Natural killer cell (primary cell): Measurements from ENCODE around the gene KDM2B. TPM values are rescaled to one million over a fixed set of nuclear protein-coding genes. Genes with fewer than 3 reads are reported as not detected.
A peak's percentile ranks its signal among the peaks of the same experiment; 100 is the strongest.

ENCODE experiments used
- ATAC-seq, 3 donors: fragments of 150-1000 bp in 2 of 3; fragments of 200-7000 bp in 1 of 3; cut with Tn5 transposase; 1 replicate in 1 of 3; 2 replicates in 2 of 3; pipeline ENCODE4 v1.10.0; 2021; ENCODE audit warnings: mild to moderate bottlenecking in 2 of 3, moderate library complexity in 2 of 3
- DNase-seq, 2 donors: peaks; one replicate each; pipeline versions ENCODE4 v3.0.0 to v3.0.0-alpha.2; 2013 to 2021; ENCODE audit warnings: mixed read lengths in 1 of 2
- H3K27ac ChIP-seq: one replicate; pipeline ENCODE4 v1.5.1; 2013; ENCODE audit warnings: mild to moderate bottlenecking, low read length
- H3K27me3 ChIP-seq: one replicate; pipeline ENCODE4 v1.6.1; 2013; ENCODE audit warnings: low read length; ENCODE audit not compliant: control insufficient read depth, insufficient read depth
- H3K36me3 ChIP-seq: one replicate; pipeline ENCODE4 v1.6.1; 2013; ENCODE audit warnings: low read length; ENCODE audit not compliant: control insufficient read depth, insufficient read depth
- H3K4me1 ChIP-seq: one replicate; pipeline ENCODE4 v1.6.1; 2013; ENCODE audit warnings: low read length; ENCODE audit not compliant: control insufficient read depth, insufficient read depth
- H3K4me3 ChIP-seq: one replicate; pipeline ENCODE4 v1.5.1; 2013; ENCODE audit warnings: low read length
- H3K9me3 ChIP-seq: one replicate; pipeline ENCODE4 v1.6.1; 2013; ENCODE audit warnings: low read length; ENCODE audit not compliant: control insufficient read depth, insufficient read depth
- H3K27ac Mint-ChIP-seq, 2 donors: one replicate each; pipeline ENCODE4 v1.8.0; 2022; ENCODE audit warnings: mild to moderate bottlenecking in 2 of 2, mixed read lengths in 2 of 2, moderate library complexity in 1 of 2
- H3K27me3 Mint-ChIP-seq, 2 donors: one replicate each; pipeline ENCODE4 v1.8.0; 2022; ENCODE audit warnings: low read depth in 2 of 2, mixed read lengths in 2 of 2
- H3K36me3 Mint-ChIP-seq: one replicate; pipeline ENCODE4 v1.8.0; 2022; ENCODE audit warnings: mixed read lengths
- H3K4me1 Mint-ChIP-seq, 2 donors: one replicate each; pipeline ENCODE4 v1.8.0; 2022; ENCODE audit warnings: mixed read lengths in 2 of 2
- H3K4me3 Mint-ChIP-seq: one replicate; pipeline ENCODE4 v1.8.0; 2022; ENCODE audit warnings: mild to moderate bottlenecking, moderate library complexity, mixed read lengths
- H3K9me3 Mint-ChIP-seq, 2 donors: one replicate each; pipeline ENCODE4 v1.8.0; 2022; ENCODE audit warnings: mixed read lengths in 2 of 2
- WGBS: methylation state at CpG from one replicate; pipeline ENCODE4 v1.1.7; 2013; ENCODE audit warnings: missing lambda C conversion rate; ENCODE audit not compliant: insufficient coverage; 5-methylcytosine and 5-hydroxymethylcytosine counted together
- intact Hi-C: fragments of 100-400 bp; cut with micrococcal nuclease; formaldehyde crosslinking; loops from one replicate; pipeline ENCODE4 v1.14.2; 2022
- total RNA-seq, 4 donors: library from RNA; stranded (reverse); fragments of 120-200 nt in 1 of 4; gene quantifications; one replicate each; pipeline versions ENCODE4 v1.2.3 to v1.2.4, GENCODE V29; 2013 to 2022
- TF ChIP-seq, protein P1 (sequence below): fragments of 200-600 bp; IDR thresholded peaks from one replicate; pipeline ENCODE4 v1.8.0; 2022; ENCODE audit warnings: antibody characterized with exemption

KDM2B gene
- total RNA-seq: 100 to 1,000 TPM in 1 of 3 donors, 10 to 100 TPM in 2; 97.3 to 106 (median 98.1) TPM
- total RNA-seq (2013): 48.3 TPM

DNA sequence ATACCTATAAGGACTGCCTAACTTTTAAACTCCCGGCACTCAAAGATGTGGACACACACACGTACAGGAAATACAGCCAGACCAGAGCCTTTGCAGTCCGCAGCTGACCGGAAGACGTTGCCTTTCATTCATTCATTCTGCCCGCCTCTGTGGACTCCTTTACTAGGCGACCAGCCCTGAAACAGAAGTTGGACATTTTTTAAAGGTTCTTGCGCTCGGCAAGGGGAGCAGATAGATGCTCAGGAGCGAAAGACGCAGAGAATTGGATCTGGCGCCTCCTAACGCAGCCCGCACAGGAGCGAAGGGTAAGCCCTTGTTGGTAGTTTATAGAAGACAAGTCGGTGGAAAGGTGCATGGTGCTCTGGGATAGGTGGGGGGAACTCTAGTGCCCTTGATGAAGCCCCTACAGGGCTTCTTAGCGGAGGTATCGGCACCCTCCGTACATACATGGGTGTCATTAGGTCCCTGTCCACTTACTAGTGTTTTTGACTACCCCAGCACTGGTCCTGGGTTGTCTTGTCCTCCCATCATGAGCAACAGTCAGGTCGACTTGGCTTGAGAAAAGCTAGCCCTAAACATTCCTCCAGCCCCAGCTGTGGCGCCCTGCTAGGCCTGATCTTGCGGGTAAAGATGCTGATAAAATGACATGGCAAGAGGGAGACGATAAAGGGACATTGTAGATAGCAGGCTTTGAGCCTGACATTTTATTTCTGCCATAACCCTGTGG lies at the start of gene KDM2B:
KDM2B (minus strand) TSS at position 65 of the 727 bp plus-strand sequence. CDS start 112 bp downstream, outside the sequence.
- H3K36me3 Mint-ChIP-seq: no peaks in the 10 kb centered on the region
- peak within 1 kb of the TSS; percentile 92 for H3K27ac ChIP-seq
- WGBS: 24% methylated on average over 23 of the region's 23 CpGs
- intact Hi-C loops: loop anchor here (1.0 to 5.0 kb wide), 2 partner anchors 24 to 41 kb away; no protein-coding TSS in a partner anchor
- H3K27ac Mint-ChIP-seq: peak within 1 kb of the TSS; percentile 93 to 98
- peaks cover 44% of the 10 kb centered on the region for H3K4me1 ChIP-seq
- no peaks in the 10 kb centered on the region for H3K9me3 ChIP-seq
- H3K4me3 ChIP-seq: peak within 1 kb of the TSS; percentile 65
- peak within 1 kb of the TSS; percentile 99 for H3K4me3 Mint-ChIP-seq
- H3K4me1 Mint-ChIP-seq: peaks cover 33 to 45% of the 10 kb centered on the region in 2 donors
- peak in 2 of 3 donors; percentile 5 to 8 for ATAC-seq
- no peaks in the 10 kb centered on the region for H3K27me3 ChIP-seq
- peak in 1 of 2 donors; percentile 63 for DNase-seq
- no peaks in the 10 kb centered on the region for H3K9me3 Mint-ChIP-seq
- H3K27me3 Mint-ChIP-seq: no peaks in the 10 kb centered on the region
- peaks cover 2% of the 10 kb centered on the region for H3K36me3 ChIP-seq
- TF ChIP-seq, protein P1, sequence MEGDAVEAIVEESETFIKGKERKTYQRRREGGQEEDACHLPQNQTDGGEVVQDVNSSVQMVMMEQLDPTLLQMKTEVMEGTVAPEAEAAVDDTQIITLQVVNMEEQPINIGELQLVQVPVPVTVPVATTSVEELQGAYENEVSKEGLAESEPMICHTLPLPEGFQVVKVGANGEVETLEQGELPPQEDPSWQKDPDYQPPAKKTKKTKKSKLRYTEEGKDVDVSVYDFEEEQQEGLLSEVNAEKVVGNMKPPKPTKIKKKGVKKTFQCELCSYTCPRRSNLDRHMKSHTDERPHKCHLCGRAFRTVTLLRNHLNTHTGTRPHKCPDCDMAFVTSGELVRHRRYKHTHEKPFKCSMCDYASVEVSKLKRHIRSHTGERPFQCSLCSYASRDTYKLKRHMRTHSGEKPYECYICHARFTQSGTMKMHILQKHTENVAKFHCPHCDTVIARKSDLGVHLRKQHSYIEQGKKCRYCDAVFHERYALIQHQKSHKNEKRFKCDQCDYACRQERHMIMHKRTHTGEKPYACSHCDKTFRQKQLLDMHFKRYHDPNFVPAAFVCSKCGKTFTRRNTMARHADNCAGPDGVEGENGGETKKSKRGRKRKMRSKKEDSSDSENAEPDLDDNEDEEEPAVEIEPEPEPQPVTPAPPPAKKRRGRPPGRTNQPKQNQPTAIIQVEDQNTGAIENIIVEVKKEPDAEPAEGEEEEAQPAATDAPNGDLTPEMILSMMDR: no peak

DNA sequence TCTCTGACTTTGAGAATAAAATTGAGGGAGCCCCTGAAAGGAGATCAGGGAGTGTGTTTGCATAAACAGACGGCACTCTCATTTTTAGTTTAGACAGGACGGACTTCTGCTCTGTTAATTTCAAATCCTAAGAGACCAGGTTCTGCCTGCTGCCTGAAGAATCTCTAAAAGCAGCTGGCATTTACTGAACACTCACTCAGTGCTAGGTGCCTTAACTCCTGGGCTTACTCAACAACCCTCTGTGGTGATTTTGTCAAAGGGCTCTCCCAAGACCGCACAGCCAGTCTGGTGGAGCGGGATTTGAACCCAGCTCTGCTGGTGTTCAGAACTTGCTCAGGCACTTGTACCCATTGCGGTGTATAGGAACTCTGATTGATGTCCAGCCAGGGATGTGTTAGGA lies 47.7 kb upstream of the KDM2B start:
- Mint-ChIP-seq H3K4me1 (peaks cover 62 to 73% of the 10 kb centered on the region in 2 donors), H3K36me3 (no peaks in the 10 kb centered on the region), H3K27me3 (no peaks in the 10 kb centered on the region), H3K27ac (peak overlapping the region; percentile 94), H3K4me3 (peak overlapping the region; percentile 91), H3K9me3 (no peaks in the 10 kb centered on the region)
- peak overlapping the region; percentile 90 for H3K4me3 ChIP-seq
- intact Hi-C loops: loop anchor here (5.0 kb wide), 2 partner anchors 96 to 159 kb away; no protein-coding TSS in a partner anchor
- WGBS: 58% methylated on average over 5 of the region's 5 CpGs
- TF ChIP-seq, protein P1: no peak
- H3K27ac ChIP-seq: peak overlapping the region; percentile 99
- H3K27me3 ChIP-seq: no peaks in the 10 kb centered on the region
- peaks cover 73% of the 10 kb centered on the region for H3K4me1 ChIP-seq
- H3K36me3 ChIP-seq: peaks cover 11% of the 10 kb centered on the region
- H3K9me3 ChIP-seq: no peaks in the 10 kb centered on the region
- DNase-seq (peak in 1 of 2 donors; percentile 32), ATAC-seq (no peak)

DNA sequence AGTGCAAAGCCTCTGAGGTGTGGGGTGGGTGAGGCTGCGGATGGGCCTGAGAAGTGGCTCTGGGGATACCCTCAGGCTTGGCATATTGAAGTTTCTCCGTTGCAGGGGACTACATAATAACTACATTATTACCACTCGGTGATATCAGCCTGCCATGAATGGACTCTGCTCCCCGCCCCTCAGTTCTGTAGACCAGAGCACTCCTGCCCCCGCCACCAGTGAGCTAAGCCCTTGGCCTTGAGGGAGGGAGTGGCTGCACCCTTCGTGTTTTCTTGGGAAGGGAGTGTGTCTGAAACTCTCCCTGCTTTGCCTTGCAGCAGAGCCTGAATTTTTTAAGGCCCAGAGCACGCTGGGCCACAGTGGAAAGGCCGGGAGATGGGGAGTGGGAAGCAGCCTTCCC lies 47.2 kb upstream of the KDM2B start:
- H3K9me3 ChIP-seq: no peaks in the 10 kb centered on the region
- no peaks in the 10 kb centered on the region for H3K9me3 Mint-ChIP-seq
- H3K4me3 Mint-ChIP-seq: peak overlapping the region; percentile 91
- intact Hi-C loops: loop anchor here (5.0 kb wide), 2 partner anchors 96 to 159 kb away; no protein-coding TSS in a partner anchor
- peaks cover 59 to 69% of the 10 kb centered on the region in 2 donors for H3K4me1 Mint-ChIP-seq
- TF ChIP-seq, protein P1: no peak
- H3K27ac Mint-ChIP-seq: peak overlapping the region; percentile 94
- no peaks in the 10 kb centered on the region for H3K27me3 Mint-ChIP-seq
- 21% methylated on average over 7 of the region's 8 CpGs for WGBS
- H3K4me1 ChIP-seq: peaks cover 70% of the 10 kb centered on the region
- H3K27me3 ChIP-seq: no peaks in the 10 kb centered on the region
- peak overlapping the region; percentile 99 for H3K27ac ChIP-seq
- ATAC-seq: no peak
- peaks cover 11% of the 10 kb centered on the region for H3K36me3 ChIP-seq
- H3K4me3 ChIP-seq: peak overlapping the region; percentile 90
- DNase-seq: no peak
- H3K36me3 Mint-ChIP-seq: no peaks in the 10 kb centered on the region
